Vagina (tissue), 2 donors: Measurements from ENCODE around the gene GALNT17.

ENCODE experiments used
- POLR2A ChIP-seq, 2 donors: fragments of 450-650 bp; IDR thresholded peaks; one replicate each; pipeline ENCODE4 v1.6.1; 2017; ENCODE audit warnings: antibody characterized with exemption in 2 of 2, mild to moderate bottlenecking in 2 of 2, moderate library complexity in 2 of 2
- POLR2AphosphoS5 ChIP-seq, 2 donors: sonication (generic); formaldehyde crosslinking; IDR thresholded peaks; one replicate each; pipeline ENCODE4 v1.9.0; 2017; ENCODE audit warnings: antibody characterized with exemption in 2 of 2, mild to moderate bottlenecking in 2 of 2, low read depth in 1 of 2; ENCODE audit not compliant: insufficient read depth in 1 of 2
- TF ChIP-seq, protein P1 (sequence below), 3 experiments: fragments of 450-650 bp in 2 of 3; fragments of 200-600 bp in 1 of 3; sonication (generic) in 1 of 3; IDR thresholded peaks; one replicate each; pipeline ENCODE4 v1.5.1; 2017 to 2019; ENCODE audit warnings: antibody characterized with exemption in 3 of 3, mild to moderate bottlenecking in 2 of 3, moderate library complexity in 2 of 3

DNA sequence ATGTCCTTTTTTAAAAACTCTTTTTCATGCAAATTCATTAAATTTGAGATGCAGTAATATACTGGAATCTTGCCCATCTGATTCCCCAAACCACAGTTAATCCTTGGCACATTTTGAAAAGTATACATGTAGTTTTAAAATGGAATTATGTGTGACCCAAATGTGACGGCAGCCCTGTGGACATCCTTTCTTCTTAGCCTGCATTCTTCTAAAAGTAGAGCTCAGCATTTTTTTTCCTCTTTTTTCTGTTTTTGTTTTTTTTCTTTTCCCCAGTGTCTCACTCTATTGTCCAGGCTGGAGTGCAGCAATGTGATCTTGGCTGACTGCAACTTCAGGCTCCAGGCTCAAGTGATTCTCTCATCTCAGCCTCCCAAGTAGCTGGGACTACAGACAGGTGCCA lies 338.9 kb downstream of the GALNT17 start:
- TF ChIP-seq, protein P1, sequence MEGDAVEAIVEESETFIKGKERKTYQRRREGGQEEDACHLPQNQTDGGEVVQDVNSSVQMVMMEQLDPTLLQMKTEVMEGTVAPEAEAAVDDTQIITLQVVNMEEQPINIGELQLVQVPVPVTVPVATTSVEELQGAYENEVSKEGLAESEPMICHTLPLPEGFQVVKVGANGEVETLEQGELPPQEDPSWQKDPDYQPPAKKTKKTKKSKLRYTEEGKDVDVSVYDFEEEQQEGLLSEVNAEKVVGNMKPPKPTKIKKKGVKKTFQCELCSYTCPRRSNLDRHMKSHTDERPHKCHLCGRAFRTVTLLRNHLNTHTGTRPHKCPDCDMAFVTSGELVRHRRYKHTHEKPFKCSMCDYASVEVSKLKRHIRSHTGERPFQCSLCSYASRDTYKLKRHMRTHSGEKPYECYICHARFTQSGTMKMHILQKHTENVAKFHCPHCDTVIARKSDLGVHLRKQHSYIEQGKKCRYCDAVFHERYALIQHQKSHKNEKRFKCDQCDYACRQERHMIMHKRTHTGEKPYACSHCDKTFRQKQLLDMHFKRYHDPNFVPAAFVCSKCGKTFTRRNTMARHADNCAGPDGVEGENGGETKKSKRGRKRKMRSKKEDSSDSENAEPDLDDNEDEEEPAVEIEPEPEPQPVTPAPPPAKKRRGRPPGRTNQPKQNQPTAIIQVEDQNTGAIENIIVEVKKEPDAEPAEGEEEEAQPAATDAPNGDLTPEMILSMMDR (IDR thresholded peaks at IDR 0.05), result no peak
- TF ChIP-seq POLR2A (IDR thresholded peaks at IDR 0.05), result no peak
- TF ChIP-seq POLR2AphosphoS5 (IDR thresholded peaks at IDR 0.05; ENCODE audit: insufficient read depth in 1 of 2, low read depth in 1 of 2), result no peak
